ENCODE data around the gene TMEM143. TPM values are rescaled to one million over a fixed set of nuclear protein-coding genes. Genes with fewer than 3 reads are reported as not detected.
"Not testable (repeated sequence)": the region's sequence is repeated elsewhere in the genome, so short reads cannot be mapped to it uniquely, and the experiment has no call there.

The TMEM143 gene
- total RNA-seq, 1 donor from 2014 or later: 14.4 TPM

DNA sequence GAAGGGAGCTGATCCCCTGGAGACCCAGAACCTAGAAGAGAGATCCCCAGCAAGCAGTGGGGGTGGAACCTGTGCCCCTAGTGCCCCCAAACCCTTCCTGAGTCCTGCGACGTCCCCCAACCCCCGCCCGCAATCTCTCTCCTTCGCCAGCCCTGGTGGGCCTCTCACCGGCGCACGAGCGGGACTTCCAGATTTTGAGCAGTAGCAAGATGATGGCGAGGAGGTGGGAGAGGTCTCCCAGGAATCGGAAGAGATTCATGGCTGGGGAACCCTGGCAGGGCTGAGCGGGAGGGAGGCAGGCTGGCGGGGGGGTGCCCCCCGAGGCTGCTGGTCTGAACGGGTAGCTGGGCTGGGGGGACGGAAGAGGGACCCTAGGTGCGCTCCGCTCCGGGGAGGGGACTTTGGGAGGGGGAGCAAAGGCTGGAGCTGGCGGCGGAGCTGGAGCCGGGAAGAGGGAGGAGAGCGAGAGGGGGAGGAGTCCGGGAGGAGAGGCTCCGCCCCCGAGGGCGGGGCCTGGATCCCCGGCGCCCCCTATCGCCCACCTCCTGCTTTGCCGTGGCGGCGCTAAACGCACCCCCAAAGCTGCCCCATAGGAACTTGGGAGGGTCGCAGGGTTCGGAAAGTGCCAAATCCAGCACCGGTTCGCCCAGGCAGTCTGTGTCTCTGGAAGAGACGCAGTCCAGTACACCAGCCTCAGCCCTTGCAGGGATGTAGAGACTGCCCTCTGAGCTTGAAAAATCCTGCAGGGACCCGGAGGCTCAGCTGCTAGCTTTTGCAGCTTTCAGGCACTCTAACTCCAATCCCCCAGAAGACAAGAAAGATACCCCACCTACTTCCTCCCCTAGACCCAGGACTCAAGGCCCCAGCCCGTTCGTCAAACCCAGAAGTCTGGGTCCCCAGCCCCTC is 27.6 kb upstream of the TMEM143 start, which contains the start of gene KDELR1:
Gene KDELR1 (minus strand): TSS at position 452 of the 906 bp plus-strand sequence. CDS start 193 bp downstream, at position 259.
- peak; percentile 91 for DNase-seq

DNA sequence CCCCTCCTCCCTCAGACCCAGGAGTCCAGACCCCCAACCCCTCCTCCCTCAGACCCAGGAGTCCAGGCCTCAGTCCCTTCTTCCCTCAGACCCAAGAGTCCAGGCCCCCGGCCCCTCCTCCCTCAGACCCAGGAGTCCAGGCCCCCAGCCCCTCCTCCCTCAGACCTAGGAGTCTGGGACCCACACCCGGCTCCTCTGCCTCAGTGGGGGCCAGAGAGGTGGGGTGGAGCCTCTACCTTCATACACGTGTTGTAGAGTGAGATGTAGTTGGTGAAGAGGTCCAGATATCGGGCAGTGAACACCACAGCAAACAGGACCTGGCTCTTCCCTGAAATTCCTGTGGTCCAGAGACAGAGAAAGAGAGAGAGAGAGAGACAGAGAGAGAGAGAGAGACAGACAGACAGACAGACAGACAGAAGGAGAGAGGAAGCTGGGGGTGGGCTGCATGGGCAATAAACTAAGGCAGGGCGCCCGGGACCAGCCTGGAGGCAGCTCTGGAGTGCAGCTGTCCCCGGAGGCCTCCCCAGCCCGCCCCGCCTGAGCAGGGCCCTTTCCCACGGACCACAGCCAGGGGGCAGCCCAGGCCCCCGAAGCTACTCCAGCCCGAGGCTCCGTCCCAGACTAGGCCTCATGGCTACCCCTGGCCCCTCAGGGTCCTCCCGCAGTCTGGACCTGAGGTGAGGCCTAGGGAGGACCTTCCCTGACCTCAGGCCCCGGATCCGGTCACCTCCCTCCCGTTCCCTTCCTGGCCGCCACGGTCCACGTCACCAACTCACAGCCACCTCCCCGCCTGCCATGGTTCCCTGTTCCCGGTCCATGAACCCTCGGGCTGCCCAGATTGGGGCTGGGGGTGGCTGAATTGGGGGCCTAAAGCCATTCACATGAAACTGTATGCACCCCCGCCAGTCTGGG is 26.7 kb upstream of the TMEM143 start:
- peak; percentile 87 for DNase-seq

DNA sequence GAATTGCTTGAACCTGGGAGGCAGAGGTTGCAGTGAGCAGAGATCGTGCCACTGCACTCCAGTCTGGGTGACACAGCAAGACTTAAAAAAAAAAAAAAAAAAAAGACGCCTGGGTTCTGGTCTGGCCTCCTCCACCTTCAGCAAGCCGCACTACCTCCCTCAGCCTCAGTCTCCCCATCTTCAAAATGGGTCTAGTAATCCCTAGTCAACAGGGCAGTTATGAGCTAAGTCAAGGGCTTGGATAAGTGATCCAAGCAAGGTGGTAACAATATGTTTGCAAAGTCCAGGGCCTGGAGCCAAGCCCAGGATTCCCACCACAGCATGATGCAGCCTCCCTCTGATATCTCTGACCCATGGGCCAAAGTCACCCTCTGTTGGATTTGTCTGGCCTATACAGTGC is 23.2 kb upstream of the TMEM143 start:
- no peak for DNase-seq

DNA sequence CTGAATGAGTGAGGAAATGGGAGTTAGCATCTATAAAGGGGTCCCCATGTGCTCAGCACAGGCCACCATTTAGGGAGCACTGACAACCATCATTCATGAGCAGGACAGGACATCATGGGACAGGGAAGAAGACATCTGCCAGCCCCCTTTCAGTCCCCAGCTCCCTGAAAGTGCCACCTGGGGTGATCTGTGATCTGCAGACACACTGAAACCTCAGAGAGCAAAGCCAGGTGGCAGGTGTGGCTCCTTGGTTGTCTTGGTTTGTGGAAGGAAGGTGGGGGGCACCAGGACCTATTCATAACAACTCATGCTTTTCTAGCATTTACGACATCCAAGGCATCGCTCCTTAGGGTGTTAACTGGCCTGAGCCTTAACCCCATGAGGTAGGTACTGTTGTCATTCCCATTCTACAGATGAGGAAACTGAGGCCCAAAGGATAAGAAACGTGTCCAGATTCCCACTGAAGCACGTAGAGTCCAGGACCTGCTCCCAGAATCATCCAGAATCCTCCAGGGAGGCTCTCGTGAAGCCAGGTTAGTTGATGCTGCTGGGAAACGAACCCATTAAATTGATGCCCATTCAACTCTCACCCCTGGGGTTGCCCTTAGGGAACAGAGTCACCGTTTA is 21.8 kb upstream of the TMEM143 start:
- no peak for DNase-seq

DNA sequence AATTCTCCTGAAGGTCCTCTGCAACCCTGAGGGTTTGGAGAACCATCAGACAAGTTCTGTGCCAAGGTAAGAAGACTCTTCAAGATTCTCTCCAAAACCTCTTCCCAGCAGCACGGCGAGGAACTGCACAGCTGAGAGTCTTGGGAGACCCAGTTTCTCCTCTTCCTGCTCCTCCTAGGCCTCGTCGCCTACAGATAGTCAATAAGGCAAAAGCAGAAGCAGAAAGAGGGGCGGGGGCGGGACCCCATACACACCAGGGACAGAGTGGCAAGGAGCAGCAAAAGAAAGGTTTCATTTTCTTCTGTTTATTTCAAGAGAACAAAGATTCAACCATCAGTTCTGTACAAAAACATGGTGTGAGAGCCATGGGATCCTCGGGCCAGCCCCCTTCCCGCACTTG is 18.5 kb upstream of the TMEM143 start:
- DNase-seq: no peak

DNA sequence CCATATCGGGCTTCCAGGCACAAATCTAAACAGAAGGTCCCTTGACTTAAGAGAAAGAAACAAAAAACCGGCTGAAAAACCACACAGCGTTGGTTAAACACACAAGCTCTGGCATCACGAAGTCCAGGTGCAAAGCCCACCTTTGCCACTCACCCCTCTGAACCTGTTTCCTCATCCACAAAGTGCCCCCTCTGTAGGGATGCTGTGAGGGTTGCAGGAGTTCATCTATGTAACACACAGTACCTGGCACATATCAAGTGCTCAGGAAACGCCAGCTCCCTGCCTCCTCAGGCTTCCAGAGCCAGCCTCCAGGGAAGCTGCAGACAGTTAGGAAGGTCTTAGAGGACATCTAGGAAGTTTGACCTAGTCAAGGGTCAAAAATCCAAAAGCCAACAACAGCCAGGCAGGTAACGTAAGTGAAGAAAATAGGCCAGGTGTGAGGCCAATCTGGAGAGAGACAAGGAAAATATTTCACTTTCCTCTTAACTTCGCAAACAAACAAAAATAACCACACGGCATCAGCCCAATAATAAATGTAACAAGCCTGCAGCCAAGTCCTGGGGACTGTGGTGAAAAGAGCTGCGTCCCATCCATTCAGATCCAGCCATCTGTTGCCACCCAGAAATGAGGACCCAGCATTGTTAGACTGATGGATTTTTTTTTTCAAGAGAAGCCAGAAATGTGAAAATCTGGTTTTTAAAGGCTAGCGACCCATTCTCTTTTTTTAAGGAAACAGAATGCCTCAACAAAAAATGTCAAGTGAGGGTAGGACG is 17.6 kb upstream of the TMEM143 start:
- DNase-seq: no peak

DNA sequence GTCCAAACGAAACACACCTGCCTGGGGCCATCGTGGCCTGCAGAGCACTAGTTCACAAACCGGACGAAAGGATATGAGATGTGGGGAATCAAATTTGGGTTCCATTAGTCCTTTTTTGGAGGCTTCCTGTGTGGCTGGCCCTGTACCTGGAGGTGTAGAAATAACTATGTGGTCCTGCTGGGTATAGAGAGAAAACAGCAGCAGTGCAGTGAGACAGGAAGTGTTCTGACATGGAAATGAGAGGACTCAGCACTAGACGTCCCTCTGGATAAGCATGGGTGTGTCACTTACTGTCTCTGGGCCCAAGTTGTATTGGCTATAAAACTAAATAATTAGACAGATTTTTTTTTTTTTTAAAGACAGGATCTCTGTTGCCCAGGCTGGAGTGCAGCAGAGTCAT is 15.3 kb upstream of the TMEM143 start:
- no peak for DNase-seq

DNA sequence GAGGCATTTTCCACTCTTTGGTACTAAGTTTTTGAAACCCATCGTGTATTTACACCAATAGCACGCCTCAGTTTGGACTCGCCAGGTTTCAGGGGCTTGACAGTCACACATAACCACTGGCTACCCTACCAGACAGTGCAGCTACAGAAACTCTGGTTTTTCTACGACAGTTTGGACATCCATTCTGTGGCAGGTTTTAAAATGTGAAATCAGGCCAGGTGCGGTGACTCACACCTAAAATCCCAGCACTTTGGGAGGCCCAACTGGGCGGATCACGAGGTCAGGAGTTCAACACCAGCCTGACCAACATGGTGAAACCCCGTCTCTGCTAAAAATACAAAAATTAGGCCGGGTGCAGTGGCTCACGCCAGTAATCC is 14.4 kb upstream of the TMEM143 start:
- DNase-seq: no peak

GRCh38 chr19:48373567-48373966 is 9.8 kb upstream of the TMEM143 start:
- no peak for DNase-seq

DNA sequence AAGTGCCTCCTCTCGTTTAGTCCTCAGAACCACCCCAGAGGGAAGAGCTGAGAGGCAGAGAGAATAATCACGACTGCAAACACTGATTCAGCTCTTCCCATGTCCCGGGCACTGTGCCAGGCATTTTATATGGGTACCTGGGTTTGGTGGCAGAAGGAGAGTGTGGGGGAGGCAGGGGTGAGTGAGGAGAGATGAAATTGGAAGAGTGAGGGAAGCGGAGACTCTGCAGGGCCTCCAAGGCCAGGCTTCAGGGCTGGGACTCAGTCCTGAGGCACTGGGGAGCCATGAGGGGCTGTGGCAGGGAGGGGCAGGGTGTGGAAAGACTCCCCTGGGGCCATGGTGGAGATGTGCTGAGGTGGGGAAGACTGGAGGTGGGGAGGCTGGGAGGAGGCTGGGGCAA is 9.2 kb upstream of the TMEM143 start:
- DNase-seq: no peak

- DNase-seq: not testable (repeated sequence)
These were observed 8.0 kb upstream of the TMEM143 start for GRCh38 chr19:48371771-48372170.

GRCh38 chr19:48371367-48371766 is 7.6 kb upstream of the TMEM143 start:
- no peak for DNase-seq

DNA sequence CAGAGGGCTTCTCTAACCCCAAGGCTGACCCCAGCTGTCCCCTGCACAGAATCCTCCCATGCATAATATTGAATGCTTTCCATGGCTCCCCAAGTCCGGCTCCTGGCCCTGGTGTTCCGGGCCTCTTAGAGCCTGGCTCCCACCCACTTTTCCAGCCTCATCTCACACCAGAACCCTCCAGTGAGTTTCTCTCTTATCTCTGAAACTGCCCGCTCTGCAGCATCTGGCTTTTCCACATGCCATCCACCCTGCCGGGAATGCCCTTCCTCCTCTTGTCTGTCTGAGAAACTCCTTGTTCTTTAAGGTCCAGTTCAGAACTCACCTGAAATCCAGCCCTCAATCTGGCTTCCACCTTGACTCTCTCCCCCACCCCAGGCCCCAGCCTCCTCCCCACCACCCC is 7.2 kb upstream of the TMEM143 start:
- DNase-seq: no peak

DNA sequence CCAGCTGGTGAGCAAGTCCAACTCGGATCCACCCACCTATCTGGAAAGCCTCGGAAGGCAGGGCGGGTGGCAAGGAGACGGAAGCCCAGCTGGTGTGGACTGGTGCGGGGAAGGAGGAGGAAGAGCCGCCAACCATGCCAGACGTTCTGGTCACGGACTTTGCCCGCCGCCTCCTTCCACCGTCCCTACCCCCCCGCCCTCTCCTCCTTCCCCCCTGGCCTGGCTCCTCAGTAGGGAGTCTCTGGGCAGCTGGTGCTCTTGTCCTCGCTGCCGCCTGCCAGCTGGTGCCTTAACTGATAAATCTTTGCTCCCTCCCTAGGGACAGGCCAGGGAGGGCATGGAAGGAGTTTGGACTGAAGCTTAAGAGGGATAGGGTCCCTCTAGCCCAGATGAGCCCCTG is 5.2 kb upstream of the TMEM143 start:
- DNase-seq: peak; percentile 63

GRCh38 chr19:48367855-48368254 is 4.1 kb upstream of the TMEM143 start:
- DNase-seq: no peak

DNA sequence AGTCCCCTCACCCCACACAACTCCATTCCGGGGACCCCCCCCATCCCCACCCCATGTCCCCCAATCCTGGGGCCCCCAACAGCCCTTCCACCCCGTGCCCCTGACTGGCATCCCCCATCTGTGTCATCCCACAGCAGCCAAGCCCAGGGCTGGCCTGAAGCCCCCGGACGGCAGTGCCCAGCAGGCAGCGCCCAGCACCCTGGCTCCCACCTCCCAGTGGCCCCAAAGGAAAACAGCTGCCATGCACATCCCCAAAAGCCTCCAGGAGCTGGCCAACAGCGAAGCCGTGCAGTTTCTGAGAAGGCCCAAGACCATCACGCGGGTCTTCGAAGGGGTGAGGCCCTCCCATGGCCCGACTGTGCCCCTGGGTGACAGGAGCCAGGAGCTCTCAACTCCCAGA is 1.9 kb upstream of the TMEM143 start:
- DNase-seq: no peak

GRCh38 chr19:48364598-48365348 is 1.0 kb upstream of the TMEM143 start:
- no peak for DNase-seq

DNA sequence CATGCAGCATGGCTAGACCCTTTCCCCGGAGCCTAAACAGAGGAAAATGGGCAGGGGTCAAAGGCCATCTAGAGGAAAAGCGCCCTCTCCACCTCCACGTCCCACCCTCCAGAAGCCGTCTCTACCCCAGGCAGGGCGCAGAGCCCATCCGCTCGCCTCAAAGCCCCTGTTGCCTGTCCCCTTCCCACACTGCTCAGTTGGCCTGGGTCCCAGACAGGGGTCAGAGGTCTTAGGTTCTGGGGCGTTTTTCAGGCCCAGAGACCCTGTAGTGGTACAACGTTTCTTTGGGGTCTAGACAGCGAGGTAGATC is 285 bp downstream of the TMEM143 start:
- DNase-seq: no peak

DNA sequence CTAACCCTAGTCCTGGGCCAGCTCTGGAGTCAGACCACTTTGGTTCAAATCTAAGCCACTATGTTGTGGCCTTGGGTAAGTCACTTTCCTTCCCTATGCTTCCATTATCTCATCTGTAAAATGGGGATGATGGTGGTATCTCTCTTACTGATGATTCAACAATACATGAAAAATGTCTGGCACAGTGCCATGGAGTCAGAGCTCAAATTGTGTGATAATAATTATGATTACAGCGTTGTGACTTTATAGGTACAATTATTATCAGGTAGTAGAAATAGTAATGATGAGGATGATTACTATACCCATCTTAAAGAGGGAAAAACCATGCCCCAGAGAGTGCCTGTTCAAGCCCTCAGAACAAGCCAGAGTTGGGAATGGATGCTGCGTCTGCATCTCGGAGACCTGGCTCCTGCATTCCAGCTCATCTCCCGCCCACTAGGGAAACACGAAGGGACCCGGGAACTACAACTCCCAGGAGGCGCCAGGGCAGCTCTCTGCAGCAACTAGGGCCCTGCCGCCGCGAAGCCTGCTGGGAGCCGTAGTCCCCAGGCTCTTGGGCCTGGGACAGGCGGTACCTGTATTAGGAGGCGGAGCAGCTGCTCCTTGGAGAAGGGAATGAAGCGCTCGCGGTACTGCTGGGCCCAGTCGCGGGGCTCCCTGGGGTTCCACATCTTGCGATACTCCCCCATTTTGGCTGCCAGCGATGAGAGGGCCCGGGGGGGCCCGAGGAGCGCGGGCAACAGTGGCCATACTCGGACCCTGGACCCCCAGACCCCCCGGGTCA is 832 bp downstream of the TMEM143 start:
- DNase-seq: peak; percentile 98

- no peak for DNase-seq
These were observed 1.8 kb downstream of the TMEM143 start for GRCh38 chr19:48361912-48362311.

Measured in tongue (tissue), 2 donors.